Dermis blood vessel endothelial cell (primary cell): ENCODE measurements around the gene HABP4. TPM values are rescaled to one million over a fixed set of nuclear protein-coding genes. Genes with fewer than 3 reads are reported as not detected.
"Not testable (repeated sequence)": the region's sequence is repeated elsewhere in the genome, so short reads cannot be mapped to it uniquely, and the experiment has no call there.

ENCODE experiments used
- DNase-seq: peaks from one replicate; pipeline ENCODE4 v3.0.0; 2010
- total RNA-seq: library from RNA; depleted of rRNA; stranded (reverse); fragments of >200 nt; gene quantifications from 2 replicates; pipeline ENCODE4 v1.2.3, GENCODE V29; 2014

HABP4 gene
- total RNA-seq, 1 donor from 2014 or later: 9.0 TPM

GRCh38 chr9:96499257-96499656 is 49.3 kb downstream of the HABP4 start:
- DNase-seq: no peak

GRCh38 chr9:96500696-96501632 is 51.0 kb downstream of the HABP4 start:
- DNase-seq: no peak

- no peak for DNase-seq
Observed at GRCh38 chr9:96501633-96502538, 51.9 kb downstream of the HABP4 start.

DNA sequence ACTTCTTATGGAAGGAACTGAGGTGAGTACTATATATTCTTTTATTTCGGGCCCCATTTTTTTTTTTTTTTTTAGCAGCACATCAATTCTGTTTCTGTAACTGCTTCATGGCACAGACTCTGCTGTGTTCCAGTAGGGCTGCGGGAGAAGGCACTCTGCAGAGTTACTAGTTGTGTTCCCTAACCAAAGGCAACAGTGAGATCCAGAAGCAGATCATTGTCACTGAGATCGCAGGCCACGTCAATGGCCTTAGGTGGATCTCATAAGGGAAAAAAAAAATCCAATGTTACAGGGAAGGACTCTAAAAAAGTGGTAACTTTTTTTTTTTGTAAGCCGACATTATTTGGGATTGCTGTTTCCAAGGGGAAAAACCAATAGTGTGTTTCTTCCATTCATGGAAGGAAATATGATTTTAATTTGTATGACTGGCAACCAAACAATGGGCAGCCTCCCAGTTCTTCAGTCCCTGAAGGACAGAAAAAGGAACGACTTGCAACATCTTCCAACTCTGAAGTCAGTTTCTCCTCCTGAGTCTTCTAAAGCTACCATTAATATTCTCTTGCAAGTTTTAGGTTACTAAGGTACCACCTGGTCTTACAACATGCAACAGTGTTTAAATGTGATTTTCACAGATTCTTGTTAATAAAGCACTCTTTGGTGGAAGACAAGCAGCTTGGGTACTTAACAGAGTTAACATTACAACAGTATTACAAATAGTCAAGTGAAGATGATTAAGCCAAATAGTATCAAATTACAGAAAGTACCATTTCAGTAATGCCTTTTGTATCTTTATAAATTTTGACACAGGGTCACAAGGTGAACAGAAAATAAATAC is 52.8 kb downstream of the HABP4 start:
- DNase-seq: no peak

- DNase-seq: not testable (repeated sequence)
Observed at GRCh38 chr9:96503374-96503748, 53.4 kb downstream of the HABP4 start.

DNA sequence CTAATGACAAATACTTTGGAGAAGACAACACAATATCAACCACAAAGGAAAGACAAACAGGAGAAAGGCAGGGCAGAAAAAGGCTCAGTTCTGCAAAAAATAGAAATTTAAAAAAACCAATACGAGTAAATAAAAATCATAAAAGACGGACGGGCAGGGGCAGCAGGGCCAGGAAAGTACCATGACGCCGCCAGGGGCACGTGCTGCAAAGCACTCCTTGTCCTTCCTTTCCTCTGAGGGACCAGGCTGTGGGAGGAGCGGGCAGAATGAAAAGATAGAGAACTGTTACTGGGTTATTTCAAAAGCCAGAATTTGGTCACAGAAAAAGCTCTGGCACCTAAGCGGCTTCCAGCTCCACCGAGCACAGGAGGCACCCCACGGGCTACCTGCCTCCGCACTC is 53.9 kb downstream of the HABP4 start:
- DNase-seq: no peak

GRCh38 chr9:96505316-96505991 is 55.5 kb downstream of the HABP4 start:
- no peak for DNase-seq

GRCh38 chr9:96508227-96508940 is 58.4 kb downstream of the HABP4 start:
- peak; percentile 63 for DNase-seq

- no peak for DNase-seq
Observed at GRCh38 chr9:96509026-96509425, 59.1 kb downstream of the HABP4 start.

- no peak for DNase-seq
Observed at GRCh38 chr9:96509848-96510247, 59.9 kb downstream of the HABP4 start.

- DNase-seq: peak; percentile 18
Observed at GRCh38 chr9:96510258-96510657, 60.3 kb downstream of the HABP4 start.

- no peak for DNase-seq
Observed at GRCh38 chr9:96512240-96512639, 62.3 kb downstream of the HABP4 start.

DNA sequence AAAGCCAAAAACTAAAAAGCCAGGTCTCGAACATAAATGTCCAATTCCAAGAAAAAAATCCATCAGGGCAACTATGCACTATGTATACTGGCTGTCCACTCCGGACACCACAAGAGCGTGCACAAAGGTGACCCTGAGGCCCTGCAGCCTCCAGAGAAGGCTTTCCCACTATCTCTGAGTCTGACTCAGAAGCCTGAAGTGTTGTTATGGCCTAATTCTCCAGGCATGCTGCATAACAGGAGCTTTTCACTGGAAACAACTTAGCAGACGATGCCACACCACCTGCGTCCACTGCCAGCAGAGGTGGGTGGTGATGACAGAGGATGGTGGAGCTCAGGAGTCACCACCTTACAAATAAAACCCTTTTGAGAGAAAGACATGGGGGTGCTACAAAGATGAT is 63.7 kb downstream of the HABP4 start:
- no peak for DNase-seq

- DNase-seq: no peak
Observed at GRCh38 chr9:96514108-96514799, 64.3 kb downstream of the HABP4 start.

GRCh38 chr9:96514800-96515158 is 64.8 kb downstream of the HABP4 start:
- no peak for DNase-seq

GRCh38 chr9:96515621-96516470 is 65.9 kb downstream of the HABP4 start:
- no peak for DNase-seq

DNA sequence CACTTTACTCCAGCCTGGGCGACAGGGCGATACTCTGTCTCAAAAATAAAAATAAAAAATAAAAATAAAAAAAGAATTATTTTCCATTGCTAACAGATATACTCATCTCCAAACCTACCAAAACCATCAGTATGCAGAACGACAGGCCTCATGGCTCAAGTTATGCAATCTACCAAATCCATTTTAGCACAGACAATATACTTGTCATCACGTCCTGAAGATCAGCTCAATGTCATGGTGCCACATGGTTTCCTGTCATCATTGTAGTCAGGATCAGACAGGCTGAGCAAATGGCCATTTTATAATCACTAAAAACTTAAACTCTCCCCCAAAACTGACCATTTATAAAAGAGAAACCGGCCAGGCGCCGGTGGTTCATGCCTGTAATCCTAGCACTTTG is 69.1 kb downstream of the HABP4 start:
- no peak for DNase-seq

GRCh38 chr9:96519787-96520186 is 69.8 kb downstream of the HABP4 start:
- DNase-seq: no peak

DNA sequence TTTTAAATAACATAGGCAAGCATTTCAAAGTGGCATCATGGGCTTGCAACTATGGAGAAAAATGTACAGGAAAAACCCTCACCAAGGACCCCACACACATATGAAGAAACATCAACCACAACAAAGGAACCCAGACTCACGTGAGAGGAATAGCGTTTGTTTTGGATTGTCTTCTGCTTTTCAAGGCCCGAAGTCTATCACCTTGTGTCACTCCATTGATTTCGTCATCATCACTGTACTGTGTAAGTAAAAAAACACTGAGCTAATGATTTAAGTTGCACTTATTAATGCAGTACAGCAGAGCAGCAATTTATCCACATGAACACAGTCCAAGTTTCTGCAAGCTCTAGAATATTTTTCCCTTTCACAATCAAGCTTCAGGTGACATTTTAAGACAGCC is 72.4 kb downstream of the HABP4 start:
- DNase-seq: no peak

DNA sequence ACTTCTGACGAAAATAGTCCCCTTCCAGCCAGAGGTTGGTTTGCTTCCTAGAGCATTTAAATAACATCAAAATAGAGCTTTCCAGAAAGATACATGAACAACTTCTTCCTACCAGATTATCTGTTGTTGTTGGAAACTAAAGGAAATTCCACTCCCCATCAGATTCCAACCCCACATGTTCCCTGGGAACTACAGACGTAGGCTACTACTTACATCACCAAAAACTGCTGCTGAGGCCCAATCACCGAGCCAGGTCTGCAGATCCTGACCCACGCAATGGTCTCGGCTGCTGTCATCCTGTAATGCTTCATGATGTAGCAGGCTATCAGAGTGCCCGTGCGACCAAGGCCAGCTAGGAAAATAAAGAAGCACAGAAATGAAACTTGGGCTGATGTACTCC is 73.4 kb downstream of the HABP4 start:
- DNase-seq: no peak
